ENCODE data around the gene CDH23. TPM values are rescaled to one million over a fixed set of nuclear protein-coding genes. Genes with fewer than 3 reads are reported as not detected.

The CDH23 gene
- total and polyA plus RNA-seq, 2 donors, result 3.6 to 9.9 TPM

DNA sequence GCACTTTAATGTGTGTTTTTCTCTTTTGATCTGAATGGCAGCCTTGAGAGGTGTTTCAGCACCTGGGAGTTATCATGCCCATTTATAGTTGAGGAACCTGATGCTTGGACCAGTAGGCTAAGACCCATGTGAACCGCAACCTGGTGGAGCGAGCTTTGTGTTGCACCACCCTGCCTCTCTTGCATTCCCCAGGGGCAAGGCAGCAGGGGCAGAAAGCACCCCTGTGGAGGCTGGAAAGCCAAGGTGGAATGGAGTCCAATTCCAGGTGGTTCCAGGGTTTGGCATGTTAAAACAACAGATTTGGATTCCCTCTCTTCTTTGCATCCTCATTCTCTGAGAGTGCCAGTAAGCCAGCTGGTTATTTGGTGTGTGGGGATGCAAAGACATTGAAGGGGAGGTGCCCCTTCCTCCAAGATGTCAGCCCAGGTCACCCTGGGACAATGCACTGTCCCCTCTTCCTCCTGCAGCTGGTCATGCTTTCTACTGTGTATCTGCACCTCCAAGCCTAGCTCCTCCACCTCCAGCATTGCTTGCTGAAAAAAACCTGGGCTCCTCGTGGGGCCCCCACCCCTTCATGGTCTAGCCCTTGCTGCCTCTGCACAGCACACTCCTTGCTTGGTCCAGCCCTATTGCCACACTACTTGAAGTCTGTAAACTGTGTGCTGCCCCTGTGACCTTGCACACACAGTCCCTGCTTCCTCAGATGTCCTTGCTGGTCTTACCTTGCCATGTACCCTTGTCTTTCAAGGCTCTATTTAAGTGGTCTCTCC is 5.6 kb upstream of the CDH23 start:
- no peak for DNase-seq (ENCODE audit: extremely low spot score)
- Histone ChIP-seq H3K27ac (ENCODE audit: low read depth) (no peak overlapping the region), H3K4me3 (ENCODE audit: low read depth, low read length) (no peak overlapping the region), H3K36me3 (ENCODE audit: insufficient read depth) (no peaks in the 10 kb centered on the region), H3K4me1 (ENCODE audit: insufficient read depth) (no peaks in the 10 kb centered on the region)
- WGBS, result 68% methylated on average over 3 of the region's 3 CpGs

DNA sequence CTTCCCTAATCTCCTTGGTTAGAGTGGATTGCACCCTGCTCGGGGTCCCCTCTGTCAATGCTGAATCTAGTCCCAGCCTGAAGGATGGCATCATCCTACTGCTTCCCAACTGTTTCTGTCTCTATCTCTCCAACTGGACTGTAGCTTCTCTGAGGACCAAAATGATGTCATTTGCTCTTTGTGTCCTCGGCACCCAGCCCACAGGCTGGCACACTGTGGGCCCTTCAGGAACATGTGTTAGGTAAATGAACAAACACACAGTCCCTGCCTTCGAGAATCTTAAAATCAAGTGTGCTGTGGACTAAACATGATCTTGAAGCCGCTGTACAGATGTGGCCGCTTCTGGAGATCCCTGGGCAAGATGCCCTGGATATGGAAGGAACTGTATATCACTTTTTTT is 5.0 kb upstream of the CDH23 start:
- H3K4me3 ChIP-seq (ENCODE audit: low read depth, low read length), result no peak overlapping the region
- H3K27ac ChIP-seq (ENCODE audit: low read depth), result no peak overlapping the region
- WGBS, result 80% methylated on average over 5 of the region's 5 CpGs
- H3K36me3 ChIP-seq (ENCODE audit: insufficient read depth), result no peaks in the 10 kb centered on the region
- no peaks in the 10 kb centered on the region for H3K4me1 ChIP-seq (ENCODE audit: insufficient read depth)
- DNase-seq (ENCODE audit: extremely low spot score), result no peak

DNA sequence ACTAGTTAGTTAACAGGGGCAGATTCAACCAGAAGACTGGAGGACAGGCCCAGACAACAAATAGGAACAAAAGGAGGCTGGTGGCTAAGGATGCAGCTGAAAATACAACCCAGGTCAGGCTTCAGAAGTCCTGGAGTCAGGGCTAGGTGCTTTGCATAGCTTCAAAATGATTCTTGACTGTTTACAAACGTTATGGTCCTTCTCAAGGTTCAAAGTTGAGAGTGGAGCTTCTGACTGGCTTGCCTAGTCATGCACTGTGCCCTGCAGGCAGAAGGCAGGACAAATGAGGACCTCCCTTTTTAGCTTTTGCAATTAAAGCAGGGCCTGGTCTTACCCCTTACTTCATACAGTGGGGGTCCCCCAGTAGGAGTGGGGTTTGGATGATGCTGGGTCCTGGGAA is 4.4 kb upstream of the CDH23 start:
- no peak for DNase-seq (ENCODE audit: extremely low spot score)
- Histone ChIP-seq H3K36me3 (ENCODE audit: insufficient read depth) (no peaks in the 10 kb centered on the region), H3K27ac (ENCODE audit: low read depth) (no peak overlapping the region), H3K4me3 (ENCODE audit: low read depth, low read length) (no peak overlapping the region), H3K4me1 (ENCODE audit: insufficient read depth) (no peaks in the 10 kb centered on the region)
- WGBS, result 25% methylated on average over 1 of the region's 1 CpG

DNA sequence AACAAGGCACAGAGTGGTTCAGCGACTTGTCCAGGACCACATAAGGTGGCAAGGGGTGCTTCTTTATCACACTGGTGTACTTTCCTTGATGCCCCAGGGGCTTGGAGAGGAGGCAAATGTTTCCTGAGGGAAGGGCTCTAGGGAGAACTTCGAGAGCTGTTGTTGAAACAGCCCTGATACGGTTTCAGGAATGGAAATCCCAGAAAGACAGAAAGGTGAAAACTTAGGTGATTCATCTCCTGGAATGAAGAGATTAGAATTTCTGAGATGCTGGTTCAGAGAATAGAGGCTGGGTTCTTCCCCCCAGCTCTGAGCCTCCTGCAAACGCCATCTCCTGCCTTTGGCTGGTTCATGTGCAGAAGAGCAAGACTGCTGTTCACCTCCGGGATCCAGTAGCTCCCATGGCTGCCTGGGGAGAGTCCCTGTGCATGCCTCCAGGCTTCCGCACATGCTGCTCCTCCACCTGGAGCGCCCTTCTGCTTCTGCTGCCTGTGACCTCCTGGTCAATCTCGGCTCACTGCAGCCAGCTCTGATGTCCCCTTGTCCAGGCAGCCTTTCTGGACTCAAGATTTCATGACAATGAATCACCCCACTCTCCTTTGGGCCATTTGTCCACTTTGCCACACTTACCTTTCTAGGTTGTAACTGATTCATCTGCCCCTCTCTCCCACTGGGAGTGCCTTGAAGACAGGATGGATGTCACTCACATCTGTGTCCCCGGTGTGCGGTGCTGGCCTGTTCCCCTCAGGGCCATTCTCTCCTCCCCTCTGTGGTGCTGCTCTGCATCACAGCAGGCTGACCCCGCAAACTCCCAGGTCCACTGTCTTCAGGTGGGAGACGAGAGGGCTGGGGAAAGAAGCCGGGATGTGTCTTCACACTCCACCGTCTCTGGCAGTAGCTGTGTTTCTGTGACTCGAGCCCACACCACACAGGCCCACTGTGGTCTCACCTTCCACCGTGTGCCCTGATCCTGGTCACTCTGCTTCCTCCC is 3.6 kb upstream of the CDH23 start:
- no peak overlapping the region for H3K4me3 ChIP-seq (ENCODE audit: low read depth, low read length)
- H3K36me3 ChIP-seq (ENCODE audit: insufficient read depth), result no peaks in the 10 kb centered on the region
- DNase-seq (ENCODE audit: extremely low spot score), result no peak
- no peaks in the 10 kb centered on the region for H3K4me1 ChIP-seq (ENCODE audit: insufficient read depth)
- H3K27ac ChIP-seq (ENCODE audit: low read depth), result no peak overlapping the region
- WGBS, result 82% methylated on average over 16 of the region's 16 CpGs

GRCh38 chr10:71393841-71394475 is 2.8 kb upstream of the CDH23 start:
- DNase-seq (ENCODE audit: extremely low spot score), result no peak
- 89% methylated on average over 8 of the region's 8 CpGs for WGBS
- no peak overlapping the region for H3K27ac ChIP-seq (ENCODE audit: low read depth)

DNA sequence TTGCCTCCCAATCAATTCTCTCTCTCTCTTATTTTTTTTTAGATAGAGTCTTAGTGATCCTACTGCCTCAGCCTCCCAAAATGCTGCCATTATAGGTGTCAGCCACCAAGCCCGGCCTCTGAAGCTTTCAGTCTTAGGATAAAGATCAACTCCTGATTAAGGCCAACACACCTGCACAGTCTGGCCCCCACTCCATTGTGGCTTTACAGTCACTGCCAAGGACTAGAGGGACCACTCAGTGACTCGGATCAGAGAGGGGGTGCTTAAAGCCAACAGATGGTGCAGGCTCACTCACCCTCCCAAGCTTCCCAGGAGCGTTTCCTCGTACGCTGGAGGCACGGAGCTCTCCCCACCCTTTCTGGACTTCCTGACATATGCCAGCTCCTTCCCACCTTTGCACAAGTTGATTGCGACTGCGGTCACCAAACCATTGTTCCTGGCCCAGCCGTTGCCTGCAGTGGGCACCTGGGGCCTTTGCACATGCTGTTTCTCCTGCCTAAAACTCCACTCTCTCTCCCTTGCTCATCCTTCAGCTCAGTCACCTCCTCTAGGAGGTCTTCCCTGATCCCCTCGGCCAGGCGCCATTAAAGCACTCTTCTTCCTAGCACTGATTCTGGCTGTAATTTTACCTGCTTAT is 1.7 kb upstream of the CDH23 start:
- H3K4me3 ChIP-seq (ENCODE audit: low read depth, low read length), result no peak overlapping the region
- H3K36me3 ChIP-seq (ENCODE audit: insufficient read depth), result no peaks in the 10 kb centered on the region
- no peak overlapping the region for H3K27ac ChIP-seq (ENCODE audit: low read depth)
- H3K4me1 ChIP-seq (ENCODE audit: insufficient read depth), result no peaks in the 10 kb centered on the region
- 92% methylated on average over 11 of the region's 11 CpGs for WGBS
- DNase-seq (ENCODE audit: extremely low spot score), result no peak

More at GRCh38 chr10:71393841-71394475, 2.8 kb upstream of the CDH23 start:
- no peaks in the 10 kb centered on the region for H3K36me3 ChIP-seq (ENCODE audit: insufficient read depth)
- no peak overlapping the region for H3K4me3 ChIP-seq (ENCODE audit: low read depth, low read length)
- no peaks in the 10 kb centered on the region for H3K4me1 ChIP-seq (ENCODE audit: insufficient read depth)

GRCh38 chr10:71395621-71396020 is 1.1 kb upstream of the CDH23 start:
- no peak overlapping the region for H3K27ac ChIP-seq (ENCODE audit: low read depth)
- H3K36me3 ChIP-seq (ENCODE audit: insufficient read depth), result no peaks in the 10 kb centered on the region
- DNase-seq (ENCODE audit: extremely low spot score), result no peak
- H3K4me1 ChIP-seq (ENCODE audit: insufficient read depth), result no peaks in the 10 kb centered on the region
- no peak overlapping the region for H3K4me3 ChIP-seq (ENCODE audit: low read depth, low read length)
- WGBS, result 92% methylated on average over 4 of the region's 4 CpGs

DNA sequence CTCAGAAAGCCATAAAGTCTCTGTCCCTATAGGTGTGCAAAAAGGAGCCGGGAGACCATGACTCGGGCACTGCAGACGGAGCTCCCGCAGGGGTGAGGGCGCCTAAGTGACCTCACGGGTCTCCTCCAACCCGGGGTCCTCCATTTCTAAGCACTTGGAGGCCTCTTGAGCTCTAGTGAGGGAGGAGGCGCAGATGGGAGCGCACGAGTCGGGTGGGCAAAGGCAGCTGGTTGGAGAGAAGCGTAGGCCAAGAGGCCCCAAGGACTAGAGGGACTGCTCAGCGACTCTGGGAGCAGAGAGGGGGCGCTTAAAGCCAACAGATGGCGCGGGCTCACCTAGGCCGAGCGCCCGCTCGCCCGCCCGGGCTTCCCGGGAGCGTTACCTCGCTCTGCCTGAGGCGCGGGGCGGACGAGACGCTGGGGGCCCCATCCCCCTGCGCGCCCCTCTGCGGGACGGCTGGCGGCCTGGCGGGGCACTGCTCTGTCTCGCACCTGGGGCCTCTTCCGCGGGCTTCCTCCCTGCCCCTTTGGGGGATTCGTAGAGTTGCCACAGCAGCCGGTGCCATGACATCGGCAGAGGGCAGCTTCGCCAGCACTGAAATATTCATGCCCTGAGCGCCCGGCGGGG is 523 bp upstream of the CDH23 start:
- Histone ChIP-seq H3K27ac (ENCODE audit: low read depth) (no peak overlapping the region), H3K4me3 (ENCODE audit: low read depth, low read length) (peak overlapping the region; percentile 46), H3K36me3 (ENCODE audit: insufficient read depth) (no peaks in the 10 kb centered on the region), H3K4me1 (ENCODE audit: insufficient read depth) (no peaks in the 10 kb centered on the region)
- peak; percentile 48 for DNase-seq (ENCODE audit: extremely low spot score)
- WGBS, result 17% methylated on average over 46 of the region's 46 CpGs

DNA sequence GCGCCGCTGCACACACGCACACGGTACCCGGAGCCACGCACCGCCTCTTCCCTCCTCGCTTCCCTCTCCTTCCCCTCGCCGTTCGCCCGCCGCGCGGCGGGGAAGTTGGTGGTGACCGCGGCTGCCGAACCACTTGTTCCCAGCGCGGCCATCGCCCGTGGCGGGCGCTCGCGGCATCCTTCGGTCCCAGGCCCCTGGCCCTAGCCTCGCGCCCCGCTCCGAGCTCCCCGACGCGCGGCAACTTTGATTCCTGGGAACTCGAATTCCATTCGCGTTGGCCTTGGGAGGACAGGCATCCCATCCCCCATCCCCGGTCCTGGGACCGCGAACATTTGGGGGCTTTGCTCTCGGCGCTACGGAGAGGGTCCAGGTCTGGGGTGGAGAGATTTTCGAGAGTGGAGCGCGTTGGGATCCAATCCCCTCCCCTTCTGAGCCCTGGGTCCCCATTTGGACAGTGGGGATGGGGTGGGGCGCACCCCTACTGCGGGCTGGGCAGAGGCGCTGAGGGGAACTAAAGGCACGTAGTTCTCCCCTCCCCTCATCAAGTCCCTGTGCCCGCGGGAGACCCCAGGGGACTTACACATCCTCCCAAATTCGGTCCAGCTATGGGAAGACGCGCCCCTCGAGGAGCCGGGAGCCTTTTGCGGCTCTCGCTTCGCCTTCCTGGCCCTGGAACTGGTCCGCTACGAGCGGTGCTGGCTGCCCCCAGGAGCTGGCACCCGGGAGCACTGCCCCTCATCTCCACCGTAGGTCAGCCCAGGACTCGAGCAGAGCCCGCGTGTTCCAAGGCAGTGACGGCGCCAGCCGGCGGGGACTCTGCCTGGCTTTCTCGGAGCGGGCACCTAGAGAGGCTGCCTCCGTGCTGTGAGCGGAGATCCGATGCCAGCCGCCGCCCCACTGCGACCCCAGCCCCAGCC is 834 bp downstream of the CDH23 start:
- Histone ChIP-seq H3K27ac (ENCODE audit: low read depth) (no peak overlapping the region), H3K36me3 (ENCODE audit: insufficient read depth) (no peaks in the 10 kb centered on the region), H3K4me3 (ENCODE audit: low read depth, low read length) (peak overlapping the region; percentile 46), H3K4me1 (ENCODE audit: insufficient read depth) (no peaks in the 10 kb centered on the region)
- under 1% methylated on average over 82 of the region's 82 CpGs for WGBS
- DNase-seq (ENCODE audit: extremely low spot score), result no peak

GRCh38 chr10:71398976-71399375 is 2.3 kb downstream of the CDH23 start:
- 70% methylated on average over 4 of the region's 4 CpGs for WGBS
- no peak for DNase-seq (ENCODE audit: extremely low spot score)
- Histone ChIP-seq H3K36me3 (ENCODE audit: insufficient read depth) (no peaks in the 10 kb centered on the region), H3K4me3 (ENCODE audit: low read depth, low read length) (no peak overlapping the region), H3K4me1 (ENCODE audit: insufficient read depth) (no peaks in the 10 kb centered on the region), H3K27ac (ENCODE audit: low read depth) (no peak overlapping the region)

DNA sequence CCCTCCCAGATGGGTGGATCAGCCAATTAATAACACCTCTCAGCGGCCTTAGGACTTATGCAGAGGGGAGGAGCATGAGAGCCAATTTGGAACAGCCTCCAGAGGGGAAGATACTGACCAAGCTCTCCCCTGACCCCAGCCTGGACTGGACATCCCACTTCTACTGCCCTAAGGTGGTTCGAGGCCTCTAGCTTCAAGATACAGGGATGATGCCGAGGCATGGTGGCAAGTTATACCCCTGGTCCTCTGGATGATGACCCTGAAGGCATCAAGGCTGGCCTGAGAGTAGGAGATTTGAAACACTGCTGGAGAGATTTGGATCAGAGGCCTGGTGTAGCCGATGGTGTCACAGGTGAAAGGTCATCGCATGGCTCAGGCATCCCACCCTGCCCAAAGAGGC is 3.2 kb downstream of the CDH23 start:
- Histone ChIP-seq H3K36me3 (ENCODE audit: insufficient read depth) (no peaks in the 10 kb centered on the region), H3K4me1 (ENCODE audit: insufficient read depth) (no peaks in the 10 kb centered on the region), H3K4me3 (ENCODE audit: low read depth, low read length) (no peak overlapping the region), H3K27ac (ENCODE audit: low read depth) (no peak overlapping the region)
- no peak for DNase-seq (ENCODE audit: extremely low spot score)
- WGBS, result 83% methylated on average over 5 of the region's 5 CpGs

DNA sequence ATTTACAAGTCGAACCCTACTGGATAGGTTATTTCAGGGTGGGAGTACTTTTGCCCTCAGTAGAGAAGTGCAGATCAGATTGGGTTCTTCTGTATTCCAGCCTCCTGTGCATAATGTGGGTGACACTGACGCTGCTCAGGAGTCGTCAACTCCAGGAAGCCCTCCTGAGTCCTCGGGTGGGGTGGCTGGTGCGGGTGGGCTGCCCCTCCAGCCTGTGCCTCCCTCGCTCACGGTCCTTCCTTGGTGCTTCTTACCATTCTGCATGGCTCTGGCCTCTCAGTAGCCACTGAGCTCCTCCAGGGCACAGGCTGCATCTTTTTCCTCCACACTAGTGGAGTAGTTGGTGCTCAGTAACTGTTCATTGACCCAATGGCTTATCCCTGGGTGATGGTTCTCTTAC is 4.3 kb downstream of the CDH23 start:
- Histone ChIP-seq H3K4me3 (ENCODE audit: low read depth, low read length) (no peak overlapping the region), H3K4me1 (ENCODE audit: insufficient read depth) (no peaks in the 10 kb centered on the region), H3K36me3 (ENCODE audit: insufficient read depth) (no peaks in the 10 kb centered on the region), H3K27ac (ENCODE audit: low read depth) (no peak overlapping the region)
- 85% methylated on average over 7 of the region's 7 CpGs for WGBS
- DNase-seq (ENCODE audit: extremely low spot score), result no peak

All from urinary bladder (tissue), 4 donors.